ENCODE data around the gene GALNT2. TPM values are rescaled to one million over a fixed set of nuclear protein-coding genes. Genes with fewer than 3 reads are reported as not detected.

The GALNT2 gene
- total and polyA plus RNA-seq, 2 donors (not counting 1 experiment from before 2014, with no cell fraction given), result 19.0 to 184 TPM

DNA sequence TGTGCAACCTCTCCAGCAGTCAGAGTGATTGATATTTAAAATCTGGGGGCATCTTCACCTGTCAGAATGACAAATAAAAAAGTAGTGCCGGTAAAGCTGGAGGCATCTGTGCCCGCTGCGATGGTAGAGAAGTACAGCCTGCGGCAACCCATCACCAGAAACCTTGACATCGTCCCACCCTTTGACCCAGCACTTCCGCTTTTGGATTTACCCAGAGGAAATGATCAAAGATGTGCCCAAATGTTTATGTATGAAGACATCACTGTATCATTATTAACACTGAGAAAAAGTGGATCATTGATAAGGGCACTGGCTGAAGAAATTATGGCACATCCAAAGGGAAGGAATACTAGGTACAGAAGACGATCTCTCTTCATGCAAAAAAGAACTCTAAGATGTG is 263.1 kb downstream of the GALNT2 start:
- Histone ChIP-seq H4K20me1 (ENCODE audit: control insufficient read depth, insufficient read depth, low read length, poor library complexity, severe bottlenecking) (no peaks in the 10 kb centered on the region), H3K79me2 (ENCODE audit: control insufficient read depth, insufficient read depth, low read length) (no peaks in the 10 kb centered on the region), H3K4me3 (ENCODE audit: control extremely low read depth in 1 of 5, extremely low read depth in 1 of 5, insufficient read depth in 1 of 5, low read depth in 2 of 5, low read length in 4 of 5) (no peak overlapping the region), H3K27ac (ENCODE audit: low read length in 2 of 2) (no peak overlapping the region), H3K27me3 (replicated peaks in 1 of 4; ENCODE audit: control extremely low read depth in 1 of 4, control insufficient read depth in 3 of 4, insufficient read depth in 4 of 4, low read length in 3 of 4) (no peaks in the 10 kb centered on the region), H3K4me1 (ENCODE audit: control insufficient read depth in 2 of 2, insufficient read depth in 2 of 2, low read length in 2 of 2) (no peaks in the 10 kb centered on the region), H3K9ac (ENCODE audit: low read length) (no peak overlapping the region), H2AFZ (ENCODE audit: insufficient read depth, low read depth, low read length, poor library complexity, severe bottlenecking) (no peak overlapping the region), H3K36me3 (replicated peaks in 1 of 2; ENCODE audit: control extremely low read depth in 1 of 2, control insufficient read depth in 1 of 2, extremely low read depth in 1 of 2, insufficient read depth in 2 of 2, low read length in 1 of 2) (no peaks in the 10 kb centered on the region), H3K4me2 (replicated peaks; ENCODE audit: low read depth, low read length, poor library complexity, severe bottlenecking) (no peak overlapping the region), H3K9me3 (ENCODE audit: control extremely low read depth in 1 of 3, control insufficient read depth in 2 of 3, insufficient read depth in 1 of 3, low read length in 2 of 3) (no peaks in the 10 kb centered on the region)
- Mint-ChIP-seq H3K4me3 (no peak overlapping the region), H3K9me3 (ENCODE audit: insufficient read depth) (no peaks in the 10 kb centered on the region), H3K27me3 (peaks cover 11% of the 10 kb centered on the region), H3K27ac (no peak overlapping the region), H3K4me1 (no peaks in the 10 kb centered on the region)
- ChIA-PET CTCF (no interaction called here), POLR2A (no interaction called here)
- TF ChIP-seq CTCF (IDR thresholded peaks at IDR 0.05) (no peak), EZH2 (IDR thresholded peaks at IDR 0.05; ENCODE audit: borderline replicate concordance, insufficient read depth, low read depth, low read length, poor library complexity, severe bottlenecking) (no peak)
- intact Hi-C loops (cut with micrococcal nuclease), result no loop called here
- 96% methylated on average over 4 of the region's 7 CpGs for WGBS (ENCODE audit: insufficient coverage)
- no peak for ATAC-seq (ENCODE audit: low read depth)
- no peak for DNase-seq
